ENCODE measurements around the gene IDUA.
"Not testable (repeated sequence)": the region's sequence is repeated elsewhere in the genome, so short reads cannot be mapped to it uniquely, and the experiment has no call there.

IDUA gene

GRCh38 chr4:974668-975067 is 12.2 kb upstream of the IDUA start:
- no peaks in the 10 kb centered on the region for H4K20me1 ChIP-seq (ENCODE audit: insufficient read depth, low read length)
- H3K79me2 ChIP-seq (ENCODE audit: low read length): no peaks in the 10 kb centered on the region
- H3K4me1 ChIP-seq (ENCODE audit: low read length): peaks cover 5% of the 10 kb centered on the region; the same call in 1 of the 2 replicates
- no peak overlapping the region for H2AFZ ChIP-seq (ENCODE audit: low read depth, low read length)
- H3K4me3 ChIP-seq (ENCODE audit: low read length): no peak overlapping the region
- TF ChIP-seq EZH2phosphoT487 (IDR thresholded peaks at IDR 0.05; ENCODE audit: low read depth): no peak
- TF ChIP-seq, protein P1, sequence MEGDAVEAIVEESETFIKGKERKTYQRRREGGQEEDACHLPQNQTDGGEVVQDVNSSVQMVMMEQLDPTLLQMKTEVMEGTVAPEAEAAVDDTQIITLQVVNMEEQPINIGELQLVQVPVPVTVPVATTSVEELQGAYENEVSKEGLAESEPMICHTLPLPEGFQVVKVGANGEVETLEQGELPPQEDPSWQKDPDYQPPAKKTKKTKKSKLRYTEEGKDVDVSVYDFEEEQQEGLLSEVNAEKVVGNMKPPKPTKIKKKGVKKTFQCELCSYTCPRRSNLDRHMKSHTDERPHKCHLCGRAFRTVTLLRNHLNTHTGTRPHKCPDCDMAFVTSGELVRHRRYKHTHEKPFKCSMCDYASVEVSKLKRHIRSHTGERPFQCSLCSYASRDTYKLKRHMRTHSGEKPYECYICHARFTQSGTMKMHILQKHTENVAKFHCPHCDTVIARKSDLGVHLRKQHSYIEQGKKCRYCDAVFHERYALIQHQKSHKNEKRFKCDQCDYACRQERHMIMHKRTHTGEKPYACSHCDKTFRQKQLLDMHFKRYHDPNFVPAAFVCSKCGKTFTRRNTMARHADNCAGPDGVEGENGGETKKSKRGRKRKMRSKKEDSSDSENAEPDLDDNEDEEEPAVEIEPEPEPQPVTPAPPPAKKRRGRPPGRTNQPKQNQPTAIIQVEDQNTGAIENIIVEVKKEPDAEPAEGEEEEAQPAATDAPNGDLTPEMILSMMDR (IDR thresholded peaks at IDR 0.05; ENCODE audit: low read depth, low read length): no peak
- no peaks in the 10 kb centered on the region for H3K36me3 ChIP-seq (replicated peaks; ENCODE audit: low read depth, low read length)
- H3K4me2 ChIP-seq (ENCODE audit: low read length): no peak overlapping the region
- H3K9me3 ChIP-seq (ENCODE audit: insufficient read depth, low read length): no peaks in the 10 kb centered on the region
- H3K27me3 ChIP-seq (ENCODE audit: low read depth, low read length): no peaks in the 10 kb centered on the region
- no peak overlapping the region for H3K9ac ChIP-seq (ENCODE audit: low read length)
- no peak overlapping the region for H3K27ac ChIP-seq (ENCODE audit: low read length)

DNA sequence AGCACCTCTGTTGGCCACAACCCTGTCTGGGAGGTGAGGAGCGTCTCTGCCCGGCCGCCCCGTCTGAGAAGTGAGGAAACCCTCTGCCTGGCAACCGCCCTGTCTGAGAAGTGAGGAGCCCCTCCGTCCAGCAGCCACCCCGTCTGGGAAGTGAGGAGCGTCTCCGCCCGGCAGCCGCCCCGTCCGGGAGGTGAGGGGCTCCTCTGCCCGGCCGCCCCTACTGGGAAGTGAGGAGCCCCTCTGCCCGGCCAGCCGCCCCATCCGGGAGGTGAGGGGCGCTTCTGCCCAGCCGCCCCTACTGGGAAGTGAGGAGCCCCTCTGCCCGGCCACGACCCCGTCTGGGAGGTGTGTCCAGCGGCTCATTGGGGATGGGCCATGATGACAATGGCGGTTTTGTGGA is 10.8 kb upstream of the IDUA start:
- H3K36me3 ChIP-seq (replicated peaks; ENCODE audit: low read depth, low read length); H3K4me3 ChIP-seq (ENCODE audit: low read length); H3K4me1 ChIP-seq (ENCODE audit: low read length); H3K27ac ChIP-seq (ENCODE audit: low read length); H3K79me2 ChIP-seq (ENCODE audit: low read length); H4K20me1 ChIP-seq (ENCODE audit: insufficient read depth, low read length); H3K9ac ChIP-seq (ENCODE audit: low read length); H3K9me3 ChIP-seq (ENCODE audit: insufficient read depth, low read length); H3K27me3 ChIP-seq (ENCODE audit: low read depth, low read length); H2AFZ ChIP-seq (ENCODE audit: low read depth, low read length); H3K4me2 ChIP-seq (ENCODE audit: low read length): not testable (repeated sequence)

GRCh38 chr4:978957-979701 is 7.7 kb upstream of the IDUA start:
- Histone ChIP-seq H3K4me2 (ENCODE audit: low read length) (no peak overlapping the region), H3K79me2 (ENCODE audit: low read length) (no peaks in the 10 kb centered on the region), H3K27ac (ENCODE audit: low read length) (no peak overlapping the region), H3K9me3 (ENCODE audit: insufficient read depth, low read length) (no peaks in the 10 kb centered on the region), H4K20me1 (ENCODE audit: insufficient read depth, low read length) (no peaks in the 10 kb centered on the region), H3K4me1 (ENCODE audit: low read length) (no peaks in the 10 kb centered on the region), H3K36me3 (replicated peaks; ENCODE audit: low read depth, low read length) (no peaks in the 10 kb centered on the region), H3K4me3 (ENCODE audit: low read length) (no peak overlapping the region), H3K9ac (ENCODE audit: low read length) (no peak overlapping the region), H2AFZ (ENCODE audit: low read depth, low read length) (no peak overlapping the region), H3K27me3 (ENCODE audit: low read depth, low read length) (no peaks in the 10 kb centered on the region)
- TF ChIP-seq, protein P1 (IDR thresholded peaks at IDR 0.05; ENCODE audit: low read depth, low read length): no peak
- no peak for TF ChIP-seq EZH2phosphoT487 (IDR thresholded peaks at IDR 0.05; ENCODE audit: low read depth)

DNA sequence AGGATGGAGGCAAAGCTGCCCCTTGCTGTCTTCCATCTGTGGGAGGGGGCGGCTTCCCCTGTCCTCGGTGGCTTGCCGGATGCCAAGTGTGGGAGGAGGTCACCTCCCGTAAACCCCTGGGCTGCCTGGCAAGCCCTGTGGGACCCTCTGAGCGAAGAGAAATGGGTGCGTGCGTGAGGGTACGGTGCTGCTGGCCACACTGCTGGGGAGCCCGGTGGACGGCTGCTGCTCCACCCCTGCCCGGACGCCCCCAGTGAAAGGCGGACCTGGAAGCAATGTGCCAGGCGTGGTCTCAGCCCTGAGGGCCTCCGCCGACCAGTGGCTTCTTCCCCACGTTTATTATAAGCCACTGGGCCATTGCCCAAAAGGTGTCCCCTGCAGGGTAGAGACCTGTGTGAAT is 4.6 kb upstream of the IDUA start:
- no peaks in the 10 kb centered on the region for H3K79me2 ChIP-seq (ENCODE audit: low read length)
- H3K9ac ChIP-seq (ENCODE audit: low read length): no peak overlapping the region
- no peak overlapping the region for H3K4me3 ChIP-seq (ENCODE audit: low read length)
- H2AFZ ChIP-seq (ENCODE audit: low read depth, low read length): no peak overlapping the region
- peaks cover 17% of the 10 kb centered on the region for H3K4me1 ChIP-seq (ENCODE audit: low read length)
- no peaks in the 10 kb centered on the region for H3K36me3 ChIP-seq (replicated peaks; ENCODE audit: low read depth, low read length)
- TF ChIP-seq, protein P1 (IDR thresholded peaks at IDR 0.05; ENCODE audit: low read depth, low read length): no peak
- TF ChIP-seq EZH2phosphoT487 (IDR thresholded peaks at IDR 0.05; ENCODE audit: low read depth): no peak
- no peak overlapping the region for H3K27ac ChIP-seq (ENCODE audit: low read length)
- no peak overlapping the region for H3K4me2 ChIP-seq (ENCODE audit: low read length)
- H4K20me1 ChIP-seq (ENCODE audit: insufficient read depth, low read length): no peaks in the 10 kb centered on the region
- no peaks in the 10 kb centered on the region for H3K27me3 ChIP-seq (ENCODE audit: low read depth, low read length)
- H3K9me3 ChIP-seq (ENCODE audit: insufficient read depth, low read length): no peaks in the 10 kb centered on the region

Measured in OCI-LY3 (cell line).